Measurements from ENCODE around the gene SFXN3. TPM values are rescaled to one million over a fixed set of nuclear protein-coding genes. Genes with fewer than 3 reads are reported as not detected.

SFXN3 gene
- total and polyA plus RNA-seq, 2 donors from 2014 or later, result 23.3 to 51.6 TPM

DNA sequence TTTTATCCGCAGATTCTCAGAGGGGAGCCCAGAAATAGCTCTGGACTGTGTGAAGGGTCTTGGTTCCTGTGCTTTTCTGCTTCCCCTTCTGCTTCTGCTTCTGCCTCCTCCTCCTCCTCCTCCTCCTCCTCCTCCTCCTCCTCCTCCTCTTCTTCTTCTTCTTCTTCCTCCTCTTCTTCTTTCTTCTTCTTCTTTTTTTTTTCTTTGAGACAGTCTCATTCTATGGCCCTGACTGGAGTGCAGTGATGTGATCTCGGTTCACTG is 11.7 kb upstream of the SFXN3 start:
- Histone ChIP-seq H3K27me3 (ENCODE audit: control insufficient read depth, insufficient read depth, low read length) (peaks cover 4% of the 10 kb centered on the region), H3K27ac (ENCODE audit: low read depth in 2 of 2, low read length in 2 of 2) (no peak overlapping the region), H3K9me3 (ENCODE audit: control insufficient read depth in 2 of 3, insufficient read depth in 1 of 3, low read length in 3 of 3) (no peaks in the 10 kb centered on the region), H3K9ac (ENCODE audit: low read length in 3 of 3) (no peak overlapping the region), H3K36me3 (ENCODE audit: control insufficient read depth in 2 of 3, insufficient read depth in 3 of 3, low read length in 3 of 3) (no peaks in the 10 kb centered on the region), H3K4me3 (ENCODE audit: low read length in 3 of 3) (no peak overlapping the region), H3K4me1 (ENCODE audit: control insufficient read depth in 2 of 3, insufficient read depth in 2 of 3, low read depth in 1 of 3, low read length in 3 of 3) (peaks cover 0 to 5% (median 0%) of the 10 kb centered on the region in 3 donors)
- DNase-seq (no peak), FAIRE-seq (no peak)
- intact Hi-C loops (cut with DNase I), result no loop called here
- TF ChIP-seq, protein P1, sequence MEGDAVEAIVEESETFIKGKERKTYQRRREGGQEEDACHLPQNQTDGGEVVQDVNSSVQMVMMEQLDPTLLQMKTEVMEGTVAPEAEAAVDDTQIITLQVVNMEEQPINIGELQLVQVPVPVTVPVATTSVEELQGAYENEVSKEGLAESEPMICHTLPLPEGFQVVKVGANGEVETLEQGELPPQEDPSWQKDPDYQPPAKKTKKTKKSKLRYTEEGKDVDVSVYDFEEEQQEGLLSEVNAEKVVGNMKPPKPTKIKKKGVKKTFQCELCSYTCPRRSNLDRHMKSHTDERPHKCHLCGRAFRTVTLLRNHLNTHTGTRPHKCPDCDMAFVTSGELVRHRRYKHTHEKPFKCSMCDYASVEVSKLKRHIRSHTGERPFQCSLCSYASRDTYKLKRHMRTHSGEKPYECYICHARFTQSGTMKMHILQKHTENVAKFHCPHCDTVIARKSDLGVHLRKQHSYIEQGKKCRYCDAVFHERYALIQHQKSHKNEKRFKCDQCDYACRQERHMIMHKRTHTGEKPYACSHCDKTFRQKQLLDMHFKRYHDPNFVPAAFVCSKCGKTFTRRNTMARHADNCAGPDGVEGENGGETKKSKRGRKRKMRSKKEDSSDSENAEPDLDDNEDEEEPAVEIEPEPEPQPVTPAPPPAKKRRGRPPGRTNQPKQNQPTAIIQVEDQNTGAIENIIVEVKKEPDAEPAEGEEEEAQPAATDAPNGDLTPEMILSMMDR (IDR thresholded peaks at IDR 0.05; ENCODE audit: borderline replicate concordance, extremely low read depth, insufficient read depth), result no peak

DNA sequence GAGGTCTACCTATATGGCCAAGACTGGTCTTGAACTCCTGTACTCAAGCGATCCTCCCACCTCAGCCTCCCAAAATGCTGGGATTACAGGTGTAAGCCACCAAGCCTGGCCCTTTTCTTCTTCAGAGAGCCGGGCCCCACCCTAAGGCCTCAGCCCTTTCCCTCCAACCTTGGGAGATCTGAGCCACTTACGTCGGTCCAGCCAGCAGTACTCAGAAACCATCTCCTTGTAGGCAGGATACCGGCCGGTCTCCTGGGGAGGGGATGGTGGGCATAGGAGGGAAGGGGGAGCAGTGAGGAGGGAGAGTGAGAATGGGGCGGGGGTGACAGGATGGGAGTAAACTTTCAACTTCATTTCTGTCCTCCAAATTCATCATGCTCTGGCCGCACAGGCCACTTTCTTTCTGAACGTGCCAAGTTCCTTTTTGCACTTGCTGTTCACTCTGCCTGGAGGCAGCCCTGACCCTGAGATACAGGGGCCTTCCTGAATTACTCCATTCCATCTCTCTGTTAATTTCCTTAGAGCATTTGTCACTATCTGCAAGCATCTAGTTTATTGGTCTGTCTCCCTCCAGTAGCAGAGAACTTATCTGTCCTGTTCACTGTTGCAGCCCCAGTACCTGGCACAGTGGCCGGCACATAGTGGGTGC is 10.5 kb upstream of the SFXN3 start:
- intact Hi-C loops (cut with DNase I), result no loop called here
- Histone ChIP-seq H3K27ac (ENCODE audit: low read depth in 2 of 2, low read length in 2 of 2) (no peak overlapping the region), H3K9ac (ENCODE audit: low read length in 3 of 3) (no peak overlapping the region), H3K27me3 (ENCODE audit: control insufficient read depth, insufficient read depth, low read length) (peaks cover 4% of the 10 kb centered on the region), H3K4me3 (ENCODE audit: low read length in 3 of 3) (no peak overlapping the region), H3K4me1 (ENCODE audit: control insufficient read depth in 2 of 3, insufficient read depth in 2 of 3, low read depth in 1 of 3, low read length in 3 of 3) (peaks cover 0 to 2% (median 0%) of the 10 kb centered on the region in 3 donors), H3K9me3 (ENCODE audit: control insufficient read depth in 2 of 3, insufficient read depth in 1 of 3, low read length in 3 of 3) (no peaks in the 10 kb centered on the region), H3K36me3 (ENCODE audit: control insufficient read depth in 2 of 3, insufficient read depth in 3 of 3, low read length in 3 of 3) (no peaks in the 10 kb centered on the region)
- TF ChIP-seq, protein P1 (IDR thresholded peaks at IDR 0.05; ENCODE audit: borderline replicate concordance, extremely low read depth, insufficient read depth), result no peak
- DNase-seq, result no peak
- no peak for FAIRE-seq

DNA sequence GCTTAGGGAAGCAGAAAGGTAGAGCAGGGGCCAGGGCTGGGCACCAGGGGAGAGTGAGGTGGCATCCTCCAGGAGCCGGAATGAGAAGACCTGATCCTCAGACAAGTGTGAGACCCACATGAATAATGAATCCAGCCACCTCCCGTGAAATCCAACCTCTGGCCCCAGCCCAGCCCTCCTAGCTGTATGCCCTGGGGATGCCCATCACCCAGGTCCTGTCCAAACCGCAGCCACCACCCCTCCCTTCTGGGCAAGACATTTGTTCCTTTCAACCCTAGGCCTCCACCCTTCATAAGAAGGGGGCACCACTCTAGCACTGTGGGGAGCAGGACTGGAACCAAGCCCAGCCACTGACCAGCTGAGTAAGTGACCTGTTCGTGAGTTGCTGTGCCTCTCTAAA is 9.8 kb upstream of the SFXN3 start:
- Histone ChIP-seq H3K9ac (ENCODE audit: low read length in 3 of 3) (no peak overlapping the region), H3K27me3 (ENCODE audit: control insufficient read depth, insufficient read depth, low read length) (peaks cover 4% of the 10 kb centered on the region), H3K4me1 (ENCODE audit: control insufficient read depth in 2 of 3, insufficient read depth in 2 of 3, low read depth in 1 of 3, low read length in 3 of 3) (peaks cover 0 to 2% (median 0%) of the 10 kb centered on the region in 3 donors), H3K27ac (ENCODE audit: low read depth in 2 of 2, low read length in 2 of 2) (no peak overlapping the region), H3K36me3 (ENCODE audit: control insufficient read depth in 2 of 3, insufficient read depth in 3 of 3, low read length in 3 of 3) (no peaks in the 10 kb centered on the region), H3K9me3 (ENCODE audit: control insufficient read depth in 2 of 3, insufficient read depth in 1 of 3, low read length in 3 of 3) (no peaks in the 10 kb centered on the region), H3K4me3 (ENCODE audit: low read length in 3 of 3) (no peak overlapping the region)
- DNase-seq, result no peak
- no peak for FAIRE-seq
- TF ChIP-seq, protein P1 (IDR thresholded peaks at IDR 0.05; ENCODE audit: borderline replicate concordance, extremely low read depth, insufficient read depth), result no peak
- intact Hi-C loops (cut with DNase I), result no loop called here

Measured in kidney (tissue), 14 donors.